ENCODE measurements around the gene GDAP1L1. TPM values are rescaled to one million over a fixed set of nuclear protein-coding genes. Genes with fewer than 3 reads are reported as not detected.
"Not testable (repeated sequence)": the region's sequence is repeated elsewhere in the genome, so short reads cannot be mapped to it uniquely, and the experiment has no call there.

Gene GDAP1L1
- total RNA-seq, 1 donor from 2014 or later = 0.40 TPM

GRCh38 chr20:44234566-44235317, 12.4 kb upstream of the GDAP1L1 start:
- no peak for TF ChIP-seq CTCF (IDR thresholded peaks at IDR 0.05; ENCODE audit: unreplicated experiment)
- Mint-ChIP-seq H3K4me1 (no peaks in the 10 kb centered on the region), H3K36me3 (no peaks in the 10 kb centered on the region), H3K4me3 (no peak overlapping the region), H3K9me3 (no peaks in the 10 kb centered on the region), H3K27me3 (ENCODE audit: low read depth) (peaks cover 1% of the 10 kb centered on the region), H3K27ac (no peak overlapping the region)
- no peak for DNase-seq (ENCODE audit: low spot score in 2 of 2, unreplicated experiment in 2 of 2)

GRCh38 chr20:44235702-44236101, 11.4 kb upstream of the GDAP1L1 start:
- no peak overlapping the region for H3K27ac Mint-ChIP-seq
- DNase-seq (ENCODE audit: low spot score in 2 of 2, unreplicated experiment in 2 of 2) = no peak
- H3K4me3 Mint-ChIP-seq = no peak overlapping the region
- H3K4me1 Mint-ChIP-seq = no peaks in the 10 kb centered on the region
- no peak for TF ChIP-seq CTCF (IDR thresholded peaks at IDR 0.05; ENCODE audit: unreplicated experiment)
- peaks cover 7% of the 10 kb centered on the region for H3K27me3 Mint-ChIP-seq (ENCODE audit: low read depth)
- H3K36me3 Mint-ChIP-seq = no peaks in the 10 kb centered on the region
- no peaks in the 10 kb centered on the region for H3K9me3 Mint-ChIP-seq

- not testable (repeated sequence) for H3K4me1 Mint-ChIP-seq; H3K4me3 Mint-ChIP-seq; H3K9me3 Mint-ChIP-seq; DNase-seq (ENCODE audit: low spot score in 2 of 2, unreplicated experiment in 2 of 2); H3K36me3 Mint-ChIP-seq; H3K27me3 Mint-ChIP-seq (ENCODE audit: low read depth); H3K27ac Mint-ChIP-seq
These were observed 10.3 kb upstream of the GDAP1L1 start for GRCh38 chr20:44236840-44237239.

GRCh38 chr20:44241796-44242195, 5.3 kb upstream of the GDAP1L1 start:
- DNase-seq (ENCODE audit: low spot score in 2 of 2, unreplicated experiment in 2 of 2) = no peak
- no peaks in the 10 kb centered on the region for H3K36me3 Mint-ChIP-seq
- H3K9me3 Mint-ChIP-seq = no peaks in the 10 kb centered on the region
- no peak overlapping the region for H3K27ac Mint-ChIP-seq
- H3K4me1 Mint-ChIP-seq = peaks cover 2% of the 10 kb centered on the region
- H3K27me3 Mint-ChIP-seq (ENCODE audit: low read depth) = peaks cover 44% of the 10 kb centered on the region
- H3K4me3 Mint-ChIP-seq = no peak overlapping the region
- TF ChIP-seq CTCF (IDR thresholded peaks at IDR 0.05; ENCODE audit: unreplicated experiment) = no peak

GRCh38 chr20:44245977-44246376, 1.1 kb upstream of the GDAP1L1 start:
- no peak for DNase-seq (ENCODE audit: low spot score in 2 of 2, unreplicated experiment in 2 of 2)
- no peak overlapping the region for H3K4me3 Mint-ChIP-seq
- H3K4me1 Mint-ChIP-seq = peaks cover 9% of the 10 kb centered on the region
- no peaks in the 10 kb centered on the region for H3K9me3 Mint-ChIP-seq
- no peak for TF ChIP-seq CTCF (IDR thresholded peaks at IDR 0.05; ENCODE audit: unreplicated experiment)
- H3K27me3 Mint-ChIP-seq (ENCODE audit: low read depth) = peaks cover 54% of the 10 kb centered on the region
- H3K36me3 Mint-ChIP-seq = no peaks in the 10 kb centered on the region
- no peak overlapping the region for H3K27ac Mint-ChIP-seq

- H3K27me3 Mint-ChIP-seq (ENCODE audit: low read depth) = peaks cover 49% of the 10 kb centered on the region
- peak; percentile 54 to 66 for DNase-seq (ENCODE audit: low spot score in 2 of 2, unreplicated experiment in 2 of 2)
- peaks cover 9% of the 10 kb centered on the region for H3K4me1 Mint-ChIP-seq
- no peak overlapping the region for H3K27ac Mint-ChIP-seq
- peak overlapping the region; percentile 24 for H3K4me3 Mint-ChIP-seq
- no peaks in the 10 kb centered on the region for H3K9me3 Mint-ChIP-seq
- TF ChIP-seq CTCF (IDR thresholded peaks at IDR 0.05; ENCODE audit: unreplicated experiment) = peak; percentile 41
- H3K36me3 Mint-ChIP-seq = no peaks in the 10 kb centered on the region
These were observed 690 bp downstream of the GDAP1L1 start for GRCh38 chr20:44247586-44248409.
